HG02642 (cell line): ENCODE results near the gene CUBN.

Experiments
- ATAC-seq: cut with Tn5 transposase; IDR thresholded peaks from one replicate; pipeline ENCODE4 v1.9.1; 2021; ENCODE audit warnings: mild to moderate bottlenecking; ENCODE audit not compliant: unreplicated experiment, poor library complexity

Gene CUBN

DNA sequence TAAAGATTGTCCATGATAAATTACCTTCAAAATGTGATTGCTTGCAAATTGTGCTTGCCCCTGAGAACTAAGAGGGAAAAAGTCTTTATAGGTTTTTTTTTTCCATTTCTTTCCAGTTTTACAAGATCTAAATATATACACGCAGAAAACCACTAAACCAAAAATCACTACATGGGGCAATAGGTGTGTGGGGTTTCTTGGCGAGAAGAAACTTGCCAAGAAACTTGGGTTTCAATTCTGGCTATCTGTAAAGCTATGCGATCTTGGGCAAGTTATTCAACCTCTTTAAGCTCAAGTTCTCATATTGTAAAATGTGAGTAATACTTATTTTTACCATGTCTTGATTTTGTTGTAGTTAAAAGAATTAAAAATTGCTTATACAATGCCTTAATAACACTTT, 17.0 kb downstream of the CUBN start:
- ATAC-seq = no peak

GRCh38 chr10:17109475-17110207, 20.0 kb downstream of the CUBN start:
- no peak for ATAC-seq

GRCh38 chr10:17109046-17109445, 20.6 kb downstream of the CUBN start:
- ATAC-seq = no peak

GRCh38 chr10:17106991-17107390, 22.6 kb downstream of the CUBN start:
- ATAC-seq = no peak

DNA sequence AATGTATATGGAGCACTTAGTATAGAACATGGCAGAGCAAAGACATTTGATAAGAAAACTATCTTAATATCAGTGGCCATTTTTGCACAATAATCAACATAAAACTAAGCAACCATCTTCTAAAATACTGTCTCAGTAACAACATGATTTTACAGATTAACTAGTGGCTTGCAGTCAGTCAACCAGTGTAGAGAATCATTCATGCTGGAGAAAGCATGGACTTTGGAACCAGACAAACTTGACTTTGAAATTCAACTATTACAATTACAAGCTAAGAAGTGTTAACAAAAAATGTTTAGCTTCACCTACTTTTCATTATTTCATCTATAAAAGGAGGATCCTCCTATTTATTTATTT, 27.7 kb downstream of the CUBN start:
- no peak for ATAC-seq

GRCh38 chr10:17101257-17101909, 28.2 kb downstream of the CUBN start:
- no peak for ATAC-seq

DNA sequence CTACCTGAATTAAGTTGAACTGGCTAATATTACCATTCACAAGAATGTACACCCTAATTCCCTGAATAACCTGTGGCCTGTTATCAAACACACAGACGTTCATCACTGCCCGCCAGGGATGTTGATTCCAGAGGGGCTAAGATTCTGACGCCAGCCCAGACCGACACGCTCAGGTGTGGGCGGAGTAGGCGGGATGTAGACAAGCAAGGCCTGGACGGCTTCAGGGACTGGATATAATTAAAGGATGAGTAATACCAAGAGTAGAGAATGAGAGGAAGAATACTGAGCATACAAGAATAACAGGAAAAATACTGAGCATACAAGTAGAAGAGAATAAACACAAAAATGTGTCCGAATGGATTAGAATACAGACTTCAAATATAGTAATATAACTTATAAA, 29.0 kb downstream of the CUBN start:
- ATAC-seq = no peak

GRCh38 chr10:17098012-17098411, 31.6 kb downstream of the CUBN start:
- ATAC-seq = no peak

GRCh38 chr10:17094844-17095243, 34.8 kb downstream of the CUBN start:
- no peak for ATAC-seq

DNA sequence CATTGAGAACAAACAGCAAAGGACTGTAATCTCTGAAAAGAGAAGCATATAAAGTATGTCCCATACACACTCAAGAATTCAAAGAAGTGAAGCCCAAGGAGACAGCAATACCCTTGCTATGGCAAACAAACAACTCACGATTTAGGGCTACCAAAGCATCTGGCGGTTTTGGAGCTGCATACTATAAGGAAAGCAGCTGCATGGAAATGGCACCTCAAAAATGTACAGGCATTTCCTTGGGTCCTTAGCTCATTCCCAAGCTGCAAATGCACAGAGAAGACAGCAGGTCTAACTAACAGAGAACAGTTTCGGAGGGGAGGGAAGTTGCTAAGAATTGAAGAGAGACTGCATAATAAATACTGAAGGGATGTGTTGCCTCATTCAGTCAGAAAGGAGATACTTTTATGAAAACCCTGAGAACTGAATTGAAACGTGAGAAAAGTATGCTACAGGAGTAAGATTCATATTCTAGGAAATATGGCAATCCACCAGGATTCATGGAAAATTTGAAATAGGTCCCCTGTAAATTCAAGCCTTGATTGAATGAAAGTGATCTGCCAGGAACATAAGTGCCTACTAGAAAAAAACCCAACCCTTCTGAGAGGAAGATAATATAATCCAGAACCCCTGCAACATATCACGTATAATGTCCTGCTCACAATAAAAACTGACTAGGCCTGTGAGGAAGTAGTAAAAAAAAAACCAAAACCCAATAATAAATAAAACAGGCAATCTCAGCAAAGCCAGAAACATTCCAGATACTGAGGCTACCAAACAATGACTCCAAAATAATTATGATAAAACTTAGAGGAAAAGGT, 36.4 kb downstream of the CUBN start:
- no peak for ATAC-seq

- no peak for ATAC-seq
Observed at GRCh38 chr10:17092216-17092944, 37.2 kb downstream of the CUBN start.

- ATAC-seq = no peak
Observed at GRCh38 chr10:17088118-17088806, 41.3 kb downstream of the CUBN start.

GRCh38 chr10:17086865-17087367, 42.7 kb downstream of the CUBN start:
- no peak for ATAC-seq

DNA sequence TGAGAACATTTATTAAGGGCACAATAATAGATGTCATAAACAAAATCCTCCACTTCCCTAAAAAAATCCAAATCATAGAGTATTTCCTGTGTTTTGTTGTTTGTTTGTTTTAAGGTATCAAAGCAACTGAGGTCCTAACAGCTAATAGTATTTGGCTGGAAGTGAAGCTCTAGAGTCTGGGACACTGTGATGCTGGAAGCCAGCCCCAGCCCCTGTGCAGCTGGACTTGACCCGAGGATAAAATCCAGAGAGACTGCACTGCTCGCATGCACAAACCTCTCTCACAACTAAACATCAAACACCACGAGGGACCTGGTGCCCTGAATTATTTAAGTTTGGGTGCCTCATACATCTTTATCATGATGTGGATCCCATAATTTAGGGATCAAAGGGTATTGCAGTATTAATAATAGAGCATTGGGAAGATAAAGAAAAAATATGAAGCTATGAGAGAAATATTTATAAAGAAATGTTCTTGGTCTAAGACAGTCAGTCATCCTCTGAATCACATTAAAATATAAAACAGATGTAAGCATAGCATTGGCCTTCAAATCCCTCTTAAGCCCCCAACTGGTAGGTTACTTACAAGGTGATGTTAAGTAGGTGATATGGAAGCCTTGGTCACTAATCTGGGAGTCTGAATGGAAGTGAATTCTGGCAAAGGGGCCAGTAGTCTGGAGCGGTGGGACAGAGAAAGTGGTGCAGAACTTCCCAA, 44.4 kb downstream of the CUBN start:
- ATAC-seq = no peak

- ATAC-seq = no peak
Observed at GRCh38 chr10:17084258-17084657, 45.4 kb downstream of the CUBN start.

GRCh38 chr10:17081431-17081830, 48.2 kb downstream of the CUBN start:
- ATAC-seq = no peak

DNA sequence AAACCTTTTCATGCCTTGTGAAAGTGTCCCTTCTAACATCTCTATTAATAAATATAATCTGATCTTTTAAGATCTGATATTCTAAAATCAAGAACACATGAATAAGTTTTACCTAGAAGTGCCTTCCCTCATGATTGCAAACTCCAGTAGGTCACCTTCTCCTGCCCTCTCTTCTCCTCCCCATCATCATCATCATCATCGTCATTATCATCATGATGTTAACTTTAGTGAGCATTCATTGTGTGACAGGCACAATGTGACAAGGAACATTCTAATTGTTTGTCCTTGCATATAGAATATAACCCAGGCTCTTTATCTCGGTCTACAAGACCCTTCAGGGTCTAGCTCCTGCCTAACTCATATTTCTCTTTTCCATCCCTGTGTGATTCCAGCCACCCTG, 51.7 kb downstream of the CUBN start:
- no peak for ATAC-seq

- ATAC-seq = no peak
Observed at GRCh38 chr10:17077346-17077781, 52.2 kb downstream of the CUBN start.

DNA sequence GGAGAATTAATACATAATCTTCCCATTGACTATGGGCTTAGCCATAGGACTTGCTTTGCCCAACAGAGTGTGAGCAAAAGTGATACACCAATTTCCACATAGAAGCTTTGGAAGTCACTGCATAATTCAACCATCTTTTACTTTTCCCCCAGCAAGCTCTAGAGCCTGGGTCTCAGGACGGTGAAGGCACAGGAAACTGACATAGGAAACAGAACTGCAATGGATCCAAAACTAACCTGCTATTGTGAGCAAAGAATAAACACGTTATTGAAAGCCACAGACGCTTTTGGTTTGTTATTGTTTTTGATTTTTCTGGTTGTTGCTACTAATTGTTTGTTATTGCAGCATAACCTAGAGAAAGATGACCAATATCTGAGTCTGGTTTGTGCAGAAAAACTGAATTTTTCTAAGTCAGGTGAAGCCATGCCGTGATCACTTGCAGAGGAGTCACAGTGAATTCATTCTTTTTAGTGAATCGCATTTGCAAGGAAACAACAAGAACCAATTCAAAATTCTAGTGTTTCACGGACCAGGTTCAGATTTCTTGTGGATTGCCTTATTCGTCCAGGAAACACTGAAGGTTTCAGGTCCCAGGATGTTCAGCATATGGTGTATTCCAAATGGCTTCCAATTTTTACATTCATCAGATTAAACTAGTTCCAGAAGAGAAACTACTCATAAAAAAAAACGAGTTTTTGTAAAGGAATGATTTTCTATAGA, 52.8 kb downstream of the CUBN start:
- no peak for ATAC-seq
